B cell (primary cell): ENCODE measurements around the gene SEPSECS.

ENCODE experiments used
- CTCF ChIP-seq: fragments of 200-600 bp; IDR thresholded peaks from one replicate; pipeline ENCODE4 v1.8.0; 2022; ENCODE audit warnings: antibody characterized with exemption, mild to moderate bottlenecking
- EZH2 ChIP-seq: IDR thresholded peaks from 2 replicates; pipeline ENCODE4 v1.6.1; 2012; ENCODE audit warnings: borderline replicate concordance, low read depth, mild to moderate bottlenecking, moderate library complexity, low read length; ENCODE audit not compliant: insufficient read depth, poor library complexity, severe bottlenecking

GRCh38 chr4:25169446-25169845 lies 9.2 kb upstream of the SEPSECS start:
- TF ChIP-seq CTCF = no peak
- no peak for TF ChIP-seq EZH2
